Endodermal cell (in vitro differentiated cells): ENCODE measurements around the gene TPT1. TPM values are rescaled to one million over a fixed set of nuclear protein-coding genes. Genes with fewer than 3 reads are reported as not detected.
"Not testable (repeated sequence)": the region's sequence is repeated elsewhere in the genome, so short reads cannot be mapped to it uniquely, and the experiment has no call there.

Source experiments
- DNase-seq: peaks from one replicate; pipeline ENCODE4 v3.0.0-alpha.2; 2017
- H3K27ac ChIP-seq: 2 replicates; pipeline ENCODE4 v1.5.1; 2013; ENCODE audit warnings: mild to moderate bottlenecking, low read depth, low read length, moderate library complexity
- H3K27me3 ChIP-seq: 2 replicates; pipeline ENCODE4 v1.6.1; 2013; ENCODE audit warnings: mild to moderate bottlenecking, low read length, moderate library complexity; ENCODE audit not compliant: insufficient read depth, control insufficient read depth, poor library complexity, severe bottlenecking
- H3K36me3 ChIP-seq: 2 replicates; pipeline ENCODE4 v1.7.0; 2013; ENCODE audit warnings: mild to moderate bottlenecking, low read length, moderate library complexity; ENCODE audit not compliant: control insufficient read depth, insufficient read depth
- H3K4me1 ChIP-seq: one replicate; pipeline ENCODE4 v1.7.0; 2013; ENCODE audit warnings: low read length; ENCODE audit not compliant: control insufficient read depth, insufficient read depth
- H3K4me3 ChIP-seq: 2 replicates; pipeline ENCODE4 v1.5.1; 2013; ENCODE audit warnings: mild to moderate bottlenecking, low read length, moderate library complexity
- H3K9ac ChIP-seq: 2 replicates; pipeline ENCODE4 v1.6.1; 2013; ENCODE audit warnings: mild to moderate bottlenecking, low read length, moderate library complexity; ENCODE audit not compliant: poor library complexity, severe bottlenecking; ENCODE audit errors: extremely low read depth
- H3K9me3 ChIP-seq: 2 replicates; pipeline ENCODE4 v1.6.1; 2013; ENCODE audit warnings: mild to moderate bottlenecking, low read length, moderate library complexity; ENCODE audit not compliant: control insufficient read depth
- H3K27ac Mint-ChIP-seq: 2 replicates; pipeline ENCODE4 v1.8.0; 2020; ENCODE audit warnings: mixed read lengths
- H3K27me3 Mint-ChIP-seq: 2 replicates; pipeline ENCODE4 v1.8.0; 2021; ENCODE audit warnings: mild to moderate bottlenecking, mixed read lengths; ENCODE audit not compliant: insufficient read depth
- H3K36me3 Mint-ChIP-seq: 2 replicates; pipeline ENCODE4 v1.8.0; 2020; ENCODE audit warnings: low read depth, mixed read lengths
- H3K4me1 Mint-ChIP-seq: 2 replicates; pipeline ENCODE4 v1.8.0; 2020; ENCODE audit warnings: mixed read lengths
- H3K4me3 Mint-ChIP-seq: 2 replicates; pipeline ENCODE4 v1.8.0; 2020; ENCODE audit warnings: mild to moderate bottlenecking, moderate library complexity, mixed read lengths
- H3K9me3 Mint-ChIP-seq: 2 replicates; pipeline ENCODE4 v1.8.0; 2020; ENCODE audit warnings: mild to moderate bottlenecking, mixed read lengths
- CTCF ChIP-seq: fragments of 200-600 bp; sonication (generic); conservative IDR thresholded peaks from 2 replicates; pipeline ENCODE4 v1.5.0; 2021; ENCODE audit warnings: antibody characterized with exemption, mild to moderate bottlenecking
- WGBS, 2 experiments: methylation state at CpG; one replicate each; pipeline versions ENCODE4 v1.1.5 to v1.1.7; 2013; ENCODE audit warnings: missing lambda C conversion rate in 2 of 2, mixed read lengths in 1 of 2; ENCODE audit not compliant: insufficient coverage in 1 of 2, insufficient read length in 1 of 2; 5-methylcytosine and 5-hydroxymethylcytosine counted together
- total RNA-seq, 2 donors: library from RNA; stranded (reverse); fragmentation: NEBNext Ultra II Directional in 1 of 2; extraction: Animal tissue kit (Norgen Biotek cat#: 25700) in 1 of 2; gene quantifications; 2 replicates in 1 of 2; 3 replicates in 1 of 2; pipeline ENCODE4 v1.2.1, GENCODE V29; 2021

Gene TPT1
- total RNA-seq, 2 donors from 2014 or later: 2,192 to 2,586 TPM

GRCh38 chr13:45350152-45350551 is 9.2 kb upstream of the TPT1 start:
- DNase-seq: no peak
- H3K4me1 ChIP-seq: no peaks in the 10 kb centered on the region
- H3K27ac Mint-ChIP-seq: no peak overlapping the region
- no peaks in the 10 kb centered on the region for H3K9me3 Mint-ChIP-seq
- WGBS, 2 experiments: 93 to 100% methylated on average over 7 to 8 of the region's 8 CpGs
- H3K36me3 ChIP-seq: peaks cover 63% of the 10 kb centered on the region
- H3K9me3 ChIP-seq: no peaks in the 10 kb centered on the region
- no peak overlapping the region for H3K9ac ChIP-seq
- H3K4me1 Mint-ChIP-seq: no peaks in the 10 kb centered on the region
- peaks cover 6% of the 10 kb centered on the region for H3K27me3 ChIP-seq
- peaks cover 65% of the 10 kb centered on the region for H3K36me3 Mint-ChIP-seq
- no peak overlapping the region for H3K4me3 Mint-ChIP-seq
- no peak overlapping the region for H3K4me3 ChIP-seq
- no peak overlapping the region for H3K27ac ChIP-seq
- H3K27me3 Mint-ChIP-seq: no peaks in the 10 kb centered on the region
- no peak for TF ChIP-seq CTCF

GRCh38 chr13:45349438-45349837 is 8.5 kb upstream of the TPT1 start:
- no peaks in the 10 kb centered on the region for H3K27me3 Mint-ChIP-seq
- H3K27ac ChIP-seq: no peak overlapping the region
- no peak for TF ChIP-seq CTCF
- H3K4me3 ChIP-seq: no peak overlapping the region
- no peaks in the 10 kb centered on the region for H3K4me1 Mint-ChIP-seq
- no peaks in the 10 kb centered on the region for H3K9me3 ChIP-seq
- no peak overlapping the region for H3K9ac ChIP-seq
- DNase-seq: no peak
- H3K4me3 Mint-ChIP-seq: no peak overlapping the region
- H3K27me3 ChIP-seq: peaks cover 6% of the 10 kb centered on the region
- no peaks in the 10 kb centered on the region for H3K4me1 ChIP-seq
- H3K27ac Mint-ChIP-seq: no peak overlapping the region
- 95 to 100% methylated on average over 1 to 2 of the region's 2 CpGs for WGBS, 2 experiments
- H3K36me3 Mint-ChIP-seq: peaks cover 66% of the 10 kb centered on the region
- H3K9me3 Mint-ChIP-seq: no peaks in the 10 kb centered on the region
- peaks cover 62% of the 10 kb centered on the region for H3K36me3 ChIP-seq

GRCh38 chr13:45344064-45344463 is 3.1 kb upstream of the TPT1 start:
- not testable (repeated sequence) for H3K9me3 Mint-ChIP-seq, H3K9ac ChIP-seq, H3K4me3 ChIP-seq, H3K4me1 ChIP-seq, H3K27me3 ChIP-seq, H3K27ac Mint-ChIP-seq, H3K4me3 Mint-ChIP-seq, H3K9me3 ChIP-seq, H3K27me3 Mint-ChIP-seq, H3K27ac ChIP-seq, DNase-seq
- 97% methylated on average over 4 of the region's 8 CpGs; no CpG with 5 or more reads in 1 of the 2 experiments for WGBS, 2 experiments
- Mint-ChIP-seq H3K4me1 (peaks cover 14% of the 10 kb centered on the region), H3K36me3 (peaks cover 48% of the 10 kb centered on the region)
- peaks cover 38% of the 10 kb centered on the region for H3K36me3 ChIP-seq

GRCh38 chr13:45343102-45343501 is 2.1 kb upstream of the TPT1 start:
- not testable (repeated sequence) for H3K9me3 ChIP-seq, DNase-seq, H3K4me3 Mint-ChIP-seq, H3K27ac Mint-ChIP-seq, H3K9ac ChIP-seq, H3K27ac ChIP-seq, H3K27me3 ChIP-seq, H3K9me3 Mint-ChIP-seq, H3K27me3 Mint-ChIP-seq, H3K4me1 ChIP-seq, H3K4me3 ChIP-seq
- WGBS, 2 experiments: 93 to 94% methylated on average over 9 of the region's 9 CpGs
- peaks cover 44% of the 10 kb centered on the region for H3K36me3 ChIP-seq
- peaks cover 54% of the 10 kb centered on the region for H3K36me3 Mint-ChIP-seq
- H3K4me1 Mint-ChIP-seq: peaks cover 24% of the 10 kb centered on the region

GRCh38 chr13:45342668-45343067 is 1.7 kb upstream of the TPT1 start:
- not testable (repeated sequence) for H3K27me3 ChIP-seq, H3K9me3 Mint-ChIP-seq, H3K9me3 ChIP-seq, H3K4me1 ChIP-seq, DNase-seq, H3K27ac ChIP-seq, H3K9ac ChIP-seq, H3K27ac Mint-ChIP-seq, H3K27me3 Mint-ChIP-seq
- peaks cover 28% of the 10 kb centered on the region for H3K4me1 Mint-ChIP-seq
- H3K36me3 ChIP-seq: peaks cover 44% of the 10 kb centered on the region
- H3K4me3 ChIP-seq: peak overlapping the region; percentile 100
- 95 to 100% methylated on average over 3 to 9 of the region's 14 CpGs for WGBS, 2 experiments
- H3K36me3 Mint-ChIP-seq: peaks cover 55% of the 10 kb centered on the region
- H3K4me3 Mint-ChIP-seq: peak overlapping the region; percentile 97
